A673 (cell line): ENCODE data around the gene HOXB9. TPM values are rescaled to one million over a fixed set of nuclear protein-coding genes. Genes with fewer than 3 reads are reported as not detected.

ENCODE experiments used
- BruUV-seq: library from RNA; stranded (reverse); fragments of 400-500 nt; replicated peaks from 2 replicates; lab custom pipeline; 2021; lab: Mats Ljungman, UMichigan
- CTCF ChIA-PET: fragments of 300-600 bp; sonication (Branson Sonifier 250); formaldehyde crosslinking; loops from one replicate; lab custom pipeline; 2022; ENCODE audit warnings: antibody characterized with exemption; lab: Charles Lee
- POLR2A ChIA-PET: fragments of 300-600 bp; sonication (Branson Sonifier 250); formaldehyde crosslinking; loops from one replicate; lab custom pipeline; 2022; ENCODE audit warnings: antibody characterized with exemption; ENCODE audit not compliant: low non-redundant PET; lab: Charles Lee
- DNase-seq: peaks from one replicate; pipeline ENCODE4 v3.0.0-alpha.2; 2015; ENCODE audit warnings: low spot score
- H3K27ac ChIP-seq: fragments of 200-600 bp; sonication (generic); 2 replicates; pipeline ENCODE4 v1.5.1; 2016; ENCODE audit warnings: mixed run types, low read depth, mild to moderate bottlenecking, mixed read lengths, antibody characterized with exemption, low read length; ENCODE audit not compliant: poor library complexity, severe bottlenecking
- H3K27me3 ChIP-seq: fragments of 200-600 bp; sonication (generic); replicated peaks from 2 replicates; pipeline ENCODE4 v1.6.1; 2017; ENCODE audit warnings: mixed run types, low read depth, mild to moderate bottlenecking, mixed read lengths, antibody characterized with exemption, low read length; ENCODE audit not compliant: insufficient read depth, poor library complexity
- H3K36me3 ChIP-seq: fragments of 200-600 bp; sonication (generic); 2 replicates; pipeline ENCODE4 v1.6.1; 2016; ENCODE audit warnings: mixed run types, mild to moderate bottlenecking, mixed read lengths, antibody characterized with exemption, low read length; ENCODE audit not compliant: insufficient read depth, poor library complexity, severe bottlenecking
- H3K4me1 ChIP-seq: fragments of 200-600 bp; sonication (generic); 2 replicates; pipeline ENCODE4 v1.6.1; 2017; ENCODE audit warnings: mixed run types, mild to moderate bottlenecking, mixed read lengths, antibody characterized with exemption, low read length; ENCODE audit not compliant: insufficient read depth, poor library complexity, severe bottlenecking
- H3K4me3 ChIP-seq: fragments of 200-600 bp; sonication (generic); 2 replicates; pipeline ENCODE4 v1.5.1; 2016; ENCODE audit warnings: low read depth, mixed run types, mild to moderate bottlenecking, mixed read lengths, low read length; ENCODE audit not compliant: poor library complexity, severe bottlenecking
- H3K9me3 ChIP-seq: fragments of 200-600 bp; sonication (generic); 2 replicates; pipeline ENCODE4 v1.6.1; 2016; ENCODE audit warnings: mixed run types, low read depth, mild to moderate bottlenecking, mixed read lengths, antibody characterized with exemption, low read length; ENCODE audit not compliant: poor library complexity, severe bottlenecking
- CTCF ChIP-seq: fragments of 300-800, 200-600 bp; sonication (generic); conservative IDR thresholded peaks from 2 replicates; pipeline ENCODE4 v1.5.1; 2017; ENCODE audit warnings: low read depth, mild to moderate bottlenecking, antibody characterized with exemption, low read length, moderate library complexity, mixed read lengths
- EZH2 ChIP-seq: fragments of 200-600 bp; sonication (generic); IDR thresholded peaks from 2 replicates; pipeline ENCODE4 v1.6.1; 2017; ENCODE audit warnings: borderline replicate concordance, low read depth, mild to moderate bottlenecking, mixed read lengths, antibody characterized with exemption, low read length; ENCODE audit not compliant: poor library complexity, severe bottlenecking
- intact Hi-C: fragments of 100-400 bp; cut with micrococcal nuclease; formaldehyde crosslinking; loops from one replicate; pipeline ENCODE4 v1.10.0; 2022; ENCODE audit not compliant: unreplicated experiment
- total RNA-seq: library from RNA; stranded (reverse); gene quantifications from 2 replicates; pipeline ENCODE4 v1.2.3, GENCODE V29; 2021

The HOXB9 gene
- total RNA-seq, 1 experiment from 2014 or later = 8.2 TPM

- BruUV-seq = no TSS peak
- POLR2A ChIA-PET = no interaction called here
- TF ChIP-seq CTCF (no peak), EZH2 (no peak)
- peak overlapping the region; percentile 41 for H3K27ac ChIP-seq
- peaks cover 9% of the 10 kb centered on the region for H3K36me3 ChIP-seq
- intact Hi-C loops = no loop called here
- H3K9me3 ChIP-seq = no peaks in the 10 kb centered on the region
- CTCF ChIA-PET = interaction anchor here (0.5 kb wide), 1 partner anchor 467 kb away, joined by 4 read pairs; no protein-coding TSS in a partner anchor
- peaks cover 44% of the 10 kb centered on the region for H3K4me1 ChIP-seq
- DNase-seq = peak; percentile 33
- H3K4me3 ChIP-seq = peak overlapping the region; percentile 50
- no peaks in the 10 kb centered on the region for H3K27me3 ChIP-seq
Observed at GRCh38 chr17:48597778-48598631, 28.2 kb downstream of the HOXB9 start.

GRCh38 chr17:48597528-48597777, 28.7 kb downstream of the HOXB9 start:
- H3K4me1 ChIP-seq = peaks cover 45% of the 10 kb centered on the region
- TF ChIP-seq CTCF = no peak
- no peak for TF ChIP-seq EZH2
- BruUV-seq = no TSS peak
- no peak for DNase-seq
- peaks cover 9% of the 10 kb centered on the region for H3K36me3 ChIP-seq
- intact Hi-C loops = no loop called here
- H3K27ac ChIP-seq = peak overlapping the region; percentile 41
- peak overlapping the region; percentile 50 for H3K4me3 ChIP-seq
- H3K9me3 ChIP-seq = no peaks in the 10 kb centered on the region
- CTCF ChIA-PET = no interaction called here
- H3K27me3 ChIP-seq = no peaks in the 10 kb centered on the region
- POLR2A ChIA-PET = no interaction called here

GRCh38 chr17:48596735-48597527, 29.2 kb downstream of the HOXB9 start:
- Histone ChIP-seq H3K36me3 (peaks cover 9% of the 10 kb centered on the region), H3K4me3 (peak overlapping the region; percentile 50), H3K9me3 (no peaks in the 10 kb centered on the region), H3K4me1 (peaks cover 43% of the 10 kb centered on the region), H3K27me3 (no peaks in the 10 kb centered on the region), H3K27ac (peak overlapping the region; percentile 41)
- TF ChIP-seq EZH2 (no peak), CTCF (no peak)
- no TSS peak for BruUV-seq
- intact Hi-C loops = no loop called here
- DNase-seq = no peak
- ChIA-PET CTCF (interaction anchor here (0.7 kb wide), 1 partner anchor 245 kb away, joined by 3 read pairs; no protein-coding TSS in a partner anchor), POLR2A (no interaction called here)
